A673 (cell line): ENCODE results near the gene ZNF136.

Source experiments
- CTCF ChIP-seq: fragments of 300-800, 200-600 bp; sonication (generic); conservative IDR thresholded peaks from 2 replicates; pipeline ENCODE4 v1.5.1; 2017; ENCODE audit warnings: low read depth, mild to moderate bottlenecking, antibody characterized with exemption, low read length, moderate library complexity, mixed read lengths
- EZH2 ChIP-seq: fragments of 200-600 bp; sonication (generic); IDR thresholded peaks from 2 replicates; pipeline ENCODE4 v1.6.1; 2017; ENCODE audit warnings: borderline replicate concordance, low read depth, mild to moderate bottlenecking, mixed read lengths, antibody characterized with exemption, low read length; ENCODE audit not compliant: poor library complexity, severe bottlenecking

GRCh38 chr19:12113121-12113520 lies 49.8 kb upstream of the ZNF136 start:
- TF ChIP-seq CTCF (no peak), EZH2 (no peak)
